NCI-H510A (cell line): ENCODE results near the gene RMP24.
A peak's percentile ranks its signal among the peaks of the same experiment; 100 is the strongest.
"Not testable (repeated sequence)": the region's sequence is repeated elsewhere in the genome, so short reads cannot be mapped to it uniquely, and the experiment has no call there.

ENCODE experiments used
- DNase-seq: peaks from one replicate; lab custom pipeline; 2025; lab: John Stamatoyannopoulos, UW

RMP24 gene

GRCh38 chr18:35972197-35973000 is at the start of gene RMP24:
Gene RMP24 (plus strand): TSS chr18:35972679.
- peak; percentile 96 for DNase-seq

- DNase-seq: peak; percentile 20
Observed at GRCh38 chr18:35923939-35924684, 48.4 kb upstream of the RMP24 start.

GRCh38 chr18:35926884-35927283 is 45.6 kb upstream of the RMP24 start:
- DNase-seq: no peak

- no peak for DNase-seq
Observed at GRCh38 chr18:35927430-35927829, 45.0 kb upstream of the RMP24 start.

- DNase-seq: no peak
Observed at GRCh38 chr18:35933982-35934381, 38.5 kb upstream of the RMP24 start.

- no peak for DNase-seq
Observed at GRCh38 chr18:35934891-35935290, 37.6 kb upstream of the RMP24 start.

- DNase-seq: no peak
Observed at GRCh38 chr18:35935805-35936204, 36.7 kb upstream of the RMP24 start.

GRCh38 chr18:35936951-35937350 is 35.5 kb upstream of the RMP24 start:
- DNase-seq: no peak

GRCh38 chr18:35938158-35938557 is 34.3 kb upstream of the RMP24 start:
- no peak for DNase-seq

- no peak for DNase-seq
Observed at GRCh38 chr18:35938562-35938961, 33.9 kb upstream of the RMP24 start.

GRCh38 chr18:35939138-35939537 is 33.3 kb upstream of the RMP24 start:
- no peak for DNase-seq

- no peak for DNase-seq
Observed at GRCh38 chr18:35941299-35941698, 31.2 kb upstream of the RMP24 start.

- DNase-seq: no peak
Observed at GRCh38 chr18:35942133-35942532, 30.3 kb upstream of the RMP24 start.

GRCh38 chr18:35942661-35943060 is 29.8 kb upstream of the RMP24 start:
- DNase-seq: no peak

GRCh38 chr18:35948080-35948479 is 24.4 kb upstream of the RMP24 start:
- DNase-seq: no peak

GRCh38 chr18:35949090-35949489 is 23.4 kb upstream of the RMP24 start:
- no peak for DNase-seq

- DNase-seq: peak; percentile 68
Observed at GRCh38 chr18:35949903-35950627, 22.4 kb upstream of the RMP24 start.

GRCh38 chr18:35950628-35950982 is 21.9 kb upstream of the RMP24 start:
- no peak for DNase-seq

- DNase-seq: no peak
Observed at GRCh38 chr18:35953688-35954087, 18.8 kb upstream of the RMP24 start.

- no peak for DNase-seq
Observed at GRCh38 chr18:35956226-35956625, 16.3 kb upstream of the RMP24 start.

GRCh38 chr18:35962320-35962719 is 10.2 kb upstream of the RMP24 start:
- no peak for DNase-seq

GRCh38 chr18:35964319-35964718 is 8.2 kb upstream of the RMP24 start:
- no peak for DNase-seq

GRCh38 chr18:35967866-35968265 is 4.6 kb upstream of the RMP24 start:
- not testable (repeated sequence) for DNase-seq
